GM19238 (cell line): ENCODE data around the gene ACTL8.

ENCODE experiments used
- DNase-seq: peaks from one replicate; pipeline ENCODE4 v3.0.0; 2011; ENCODE audit warnings: low spot score; ENCODE audit not compliant: insufficient read length

Gene ACTL8

GRCh38 chr1:17842686-17843085, 87.6 kb downstream of the ACTL8 start:
- DNase-seq: no peak

- DNase-seq: no peak
Observed at GRCh38 chr1:17844185-17844826, 89.2 kb downstream of the ACTL8 start.

DNA sequence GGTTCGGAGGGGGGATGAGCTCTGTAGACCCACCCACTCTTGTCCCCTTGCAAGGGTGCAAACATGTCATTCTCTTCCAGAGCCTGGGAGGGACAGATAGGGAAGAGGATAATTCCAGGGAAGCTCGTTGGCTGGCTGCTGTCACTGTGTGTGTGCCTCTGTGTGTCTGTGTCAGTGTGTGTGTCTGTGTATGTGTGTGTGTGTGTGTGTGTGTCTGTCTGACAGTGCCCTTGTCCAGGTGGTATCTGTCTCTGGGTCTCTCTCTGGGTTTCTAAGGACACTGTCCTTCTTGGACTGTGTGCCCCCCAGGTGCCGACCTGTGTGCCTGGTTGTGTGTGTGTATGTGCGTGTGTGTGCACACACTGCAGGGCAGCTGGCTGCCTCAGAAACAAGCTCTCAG, 90.5 kb downstream of the ACTL8 start:
- DNase-seq: no peak

DNA sequence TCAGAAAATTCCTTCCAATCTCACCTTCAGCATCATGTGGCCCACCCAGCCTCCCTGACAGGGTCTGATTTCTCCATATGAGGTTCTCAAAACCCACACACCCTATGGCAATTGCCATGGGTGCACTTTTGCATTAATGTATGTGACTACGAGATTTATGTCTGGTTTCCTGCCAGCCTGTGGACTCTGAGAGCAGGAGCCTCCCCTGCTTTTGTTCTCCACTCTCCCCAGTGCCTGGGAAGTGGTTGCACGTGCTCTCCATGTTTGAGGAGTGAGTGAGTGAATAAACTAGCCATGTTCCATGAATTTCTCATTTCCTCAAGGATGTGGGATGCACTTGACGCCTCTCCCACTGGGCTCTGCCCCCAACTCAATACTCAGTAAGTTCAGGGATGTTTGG, 91.2 kb downstream of the ACTL8 start:
- no peak for DNase-seq

DNA sequence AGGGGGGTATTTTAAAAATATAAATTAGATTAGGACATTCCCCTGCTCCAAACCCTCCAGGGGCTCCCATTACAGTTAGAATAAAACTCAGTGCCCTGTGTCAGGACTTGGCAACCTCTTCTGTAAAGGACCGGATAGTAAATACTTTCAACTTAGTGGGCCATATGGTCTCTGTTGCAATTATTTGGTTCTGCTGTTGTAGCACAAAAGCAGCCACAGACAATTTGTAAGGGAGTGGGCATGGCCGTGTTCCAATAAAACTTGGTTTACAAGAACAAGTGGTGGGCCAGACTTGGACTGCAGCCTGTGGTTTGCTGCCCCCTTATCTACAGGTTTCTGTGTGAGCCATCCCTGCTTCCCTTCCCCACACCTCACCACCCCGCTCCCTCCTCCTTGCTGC, 92.0 kb downstream of the ACTL8 start:
- DNase-seq: no peak

- no peak for DNase-seq
Observed at GRCh38 chr1:17849216-17849615, 94.1 kb downstream of the ACTL8 start.

DNA sequence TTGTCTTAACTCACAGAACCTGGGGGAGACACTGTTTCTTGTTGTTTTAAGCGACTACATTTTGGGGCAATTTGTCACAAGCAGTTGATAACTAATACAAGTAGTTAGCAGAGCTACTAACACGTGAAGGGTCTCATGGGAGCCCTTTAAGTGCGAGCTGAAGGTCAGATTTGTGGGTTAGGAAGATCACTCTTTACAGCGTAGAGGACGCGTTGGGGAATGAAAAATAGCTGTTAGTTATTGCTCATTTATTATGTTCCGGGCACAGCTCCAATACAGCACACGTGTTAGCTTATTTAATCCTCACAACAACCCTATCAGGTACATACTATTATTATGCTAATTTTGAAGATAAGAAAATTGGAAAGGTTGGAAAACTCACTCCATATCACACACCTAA, 95.9 kb downstream of the ACTL8 start:
- DNase-seq: no peak

DNA sequence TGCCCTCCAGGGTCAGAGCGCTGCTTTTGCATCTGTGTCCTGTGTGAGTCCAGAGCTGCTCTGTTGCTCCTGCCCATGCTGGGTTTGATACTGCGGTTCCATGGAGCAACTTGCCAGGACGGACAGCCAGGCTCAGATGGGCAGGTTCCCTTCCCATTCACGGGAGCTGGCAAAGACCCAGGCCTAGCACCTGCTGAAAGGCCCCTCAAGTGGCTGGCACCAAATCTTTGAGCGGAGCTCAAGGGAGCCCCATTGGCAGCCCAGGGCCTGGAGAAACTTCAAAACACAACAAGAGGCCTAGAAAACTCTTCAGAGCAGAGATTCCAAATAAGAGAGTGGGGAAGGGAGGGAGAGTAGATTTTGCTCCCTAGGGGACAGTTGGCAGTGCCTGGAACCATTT, 97.2 kb downstream of the ACTL8 start:
- no peak for DNase-seq

DNA sequence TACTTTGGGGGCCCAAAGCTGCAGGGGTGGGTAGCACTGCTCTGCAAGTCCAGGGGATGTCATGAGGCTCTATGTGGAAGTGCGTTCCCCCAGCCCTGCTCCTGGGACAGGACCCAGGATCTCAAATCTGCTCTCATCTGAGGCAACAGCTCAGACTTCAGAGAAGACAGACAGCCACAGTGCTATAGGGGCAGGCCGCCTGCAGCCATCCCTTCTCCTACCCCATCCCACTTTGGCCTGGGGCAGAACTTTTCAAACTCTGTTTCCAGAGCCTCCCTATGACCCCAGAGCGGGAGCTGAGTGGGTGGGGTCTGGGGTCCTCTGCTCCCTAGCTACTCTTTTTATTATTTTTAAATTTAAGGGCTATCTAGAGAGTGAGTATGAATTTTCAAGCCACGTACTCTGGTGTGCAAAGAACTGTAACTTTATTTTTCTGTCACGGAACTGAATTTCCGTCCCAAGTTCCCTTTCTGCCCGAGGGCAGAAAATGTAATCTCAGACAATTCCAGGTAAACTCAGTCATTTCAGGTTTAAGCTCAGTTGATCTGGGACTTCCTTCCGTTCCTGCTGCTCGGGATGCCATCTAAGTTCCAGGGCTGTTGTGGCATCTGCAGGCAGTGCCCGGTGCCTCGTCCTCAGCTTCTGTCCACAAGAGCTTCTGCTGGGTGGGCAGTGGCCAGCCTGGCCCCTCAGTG, 98.3 kb downstream of the ACTL8 start:
- no peak for DNase-seq

DNA sequence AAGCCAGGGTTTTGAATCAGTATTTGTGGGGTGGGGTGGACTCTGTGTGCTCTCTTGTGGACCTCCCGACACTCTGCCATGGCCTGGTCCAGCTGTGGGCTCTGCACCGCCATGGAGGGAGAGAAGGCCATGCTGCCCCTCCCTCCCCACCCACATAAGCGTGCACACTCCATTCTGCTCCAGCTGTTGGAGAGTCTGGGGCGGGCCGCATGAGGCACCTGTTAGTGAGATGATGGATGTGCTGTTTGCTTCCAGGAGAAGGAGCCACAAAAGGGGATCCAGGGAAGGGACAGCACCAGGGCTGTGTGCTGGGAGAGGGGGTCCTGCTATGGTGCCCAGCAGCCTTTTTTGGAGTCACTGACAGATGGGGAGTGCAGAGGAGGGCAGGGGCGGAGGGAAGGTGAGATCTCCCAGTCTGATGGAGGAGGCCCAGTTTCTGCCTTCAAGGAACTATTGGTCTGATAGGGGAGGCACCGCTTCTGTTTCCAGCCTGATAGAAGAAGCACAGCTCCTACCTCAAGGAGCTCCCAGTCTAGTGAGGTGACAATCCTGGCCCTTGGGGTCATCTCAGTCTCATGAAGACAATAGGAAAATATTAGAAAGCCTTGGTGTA, 101.5 kb downstream of the ACTL8 start:
- DNase-seq: no peak

DNA sequence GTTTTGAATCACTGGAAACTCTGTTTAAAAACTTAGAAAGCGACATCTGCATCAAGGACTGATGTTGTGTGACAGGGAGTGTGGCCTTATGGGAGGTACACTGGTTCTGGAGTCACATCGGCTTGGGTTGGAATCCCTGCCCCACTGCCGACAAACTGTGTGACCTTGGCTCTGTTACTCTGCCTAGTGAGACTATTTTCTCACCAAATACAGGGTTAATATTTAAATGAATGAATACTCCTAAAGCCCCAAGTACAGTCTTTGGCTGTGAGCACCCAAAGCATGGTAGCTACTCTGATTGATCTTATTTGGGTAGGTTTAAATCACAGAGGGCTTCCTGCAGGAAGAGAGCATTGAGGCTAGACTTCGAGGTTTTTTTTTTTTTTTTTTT, 102.0 kb downstream of the ACTL8 start:
- no peak for DNase-seq

- DNase-seq: no peak
Observed at GRCh38 chr1:17857996-17858395, 102.9 kb downstream of the ACTL8 start.

- no peak for DNase-seq
Observed at GRCh38 chr1:17860812-17861211, 105.7 kb downstream of the ACTL8 start.

DNA sequence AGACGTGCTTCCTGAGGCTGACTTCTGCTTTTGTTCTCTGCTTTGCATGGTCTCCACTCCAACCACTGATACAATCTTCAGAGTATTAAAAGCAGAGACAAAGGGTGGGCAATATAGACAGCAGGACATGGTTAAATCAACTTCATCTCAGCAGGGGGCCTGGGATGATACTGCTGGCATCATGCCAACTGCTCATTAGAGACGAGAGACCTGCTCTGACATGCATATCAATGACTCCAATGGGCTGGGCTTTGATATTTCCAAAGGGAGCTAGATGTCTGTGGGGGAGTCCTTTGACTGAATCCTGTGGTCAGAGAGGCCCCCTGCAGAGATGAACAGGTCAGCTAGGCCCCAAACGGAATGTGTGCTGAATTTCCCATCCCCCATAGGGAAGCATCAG, 106.6 kb downstream of the ACTL8 start:
- DNase-seq: no peak

GRCh38 chr1:17862121-17862520, 107.0 kb downstream of the ACTL8 start:
- DNase-seq: no peak

DNA sequence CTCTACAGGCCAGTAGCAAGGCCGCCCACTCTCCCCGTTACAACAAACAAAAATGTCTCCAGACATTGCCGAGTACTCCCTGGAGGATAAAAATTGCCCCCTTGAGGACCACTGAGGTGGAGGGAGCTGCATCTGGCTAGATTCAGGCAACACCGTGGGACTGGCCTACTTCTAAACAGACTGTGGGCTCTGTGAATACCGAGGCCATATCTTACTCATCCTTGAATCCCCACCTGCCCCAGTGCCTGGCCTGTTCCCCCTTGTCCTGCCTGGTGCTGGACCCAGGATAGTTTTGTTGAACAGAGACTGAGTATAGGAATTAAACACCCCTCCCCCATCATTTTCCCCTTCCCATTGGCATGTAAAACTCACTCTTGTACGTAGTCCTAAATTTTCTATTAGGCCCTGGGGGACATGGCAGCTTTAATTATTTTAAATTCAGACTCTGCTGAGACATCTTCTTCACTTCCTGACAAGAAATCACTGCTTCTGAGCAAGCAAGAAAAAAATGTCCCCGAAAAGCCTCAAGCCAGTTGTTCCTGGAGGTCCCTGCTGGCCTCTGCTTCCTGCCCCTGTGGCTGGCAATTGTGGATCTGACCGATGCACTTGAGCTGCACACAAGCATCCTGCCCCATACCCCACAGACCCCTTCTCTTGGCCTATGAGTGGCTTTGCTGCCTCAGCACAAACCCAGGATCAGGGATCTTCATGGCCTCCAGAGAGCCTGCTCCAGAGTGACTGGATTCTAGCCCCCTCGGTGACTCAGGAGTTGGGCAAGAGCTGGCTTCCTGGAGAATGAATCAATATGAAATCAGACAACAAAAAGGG, 111.0 kb downstream of the ACTL8 start:
- DNase-seq: no peak

DNA sequence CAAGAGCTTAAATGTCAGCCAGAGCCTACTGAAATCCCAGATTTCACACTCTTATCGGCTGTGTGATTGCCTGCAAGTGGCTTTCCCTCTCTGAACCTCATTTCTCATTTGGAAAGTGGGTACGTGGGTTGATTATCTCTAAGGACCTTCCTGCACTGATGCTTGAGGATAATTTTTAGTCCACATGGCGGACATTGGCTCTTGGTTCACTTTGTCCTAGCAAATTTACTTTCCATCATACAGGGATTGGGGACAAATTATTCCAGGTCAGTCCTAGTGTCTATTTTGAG, 111.6 kb downstream of the ACTL8 start:
- no peak for DNase-seq

GRCh38 chr1:17867470-17867869, 112.3 kb downstream of the ACTL8 start:
- DNase-seq: no peak

GRCh38 chr1:17869815-17870214, 114.7 kb downstream of the ACTL8 start:
- no peak for DNase-seq

DNA sequence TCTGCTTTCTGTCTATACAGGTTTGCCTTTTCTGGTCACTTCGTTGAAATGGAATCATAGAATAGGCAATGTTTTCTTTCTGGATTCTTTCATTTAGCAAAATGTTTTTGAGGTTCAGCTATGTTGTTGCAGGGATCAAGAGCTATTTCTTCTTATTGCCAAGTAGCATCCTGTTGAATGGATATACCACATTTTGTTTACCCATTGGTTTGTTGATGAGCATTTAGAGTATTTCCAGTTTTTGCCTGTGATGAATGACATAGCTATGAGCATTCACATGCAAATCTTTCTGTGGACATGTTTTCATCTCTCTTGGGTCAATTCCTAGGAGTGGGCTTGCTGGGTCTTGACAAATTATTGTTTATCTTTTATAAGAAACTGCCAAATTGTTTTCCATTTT, 115.5 kb downstream of the ACTL8 start:
- DNase-seq: no peak

GRCh38 chr1:17873007-17873675, 118.0 kb downstream of the ACTL8 start:
- no peak for DNase-seq

- no peak for DNase-seq
Observed at GRCh38 chr1:17874231-17874630, 119.1 kb downstream of the ACTL8 start.
